Right ventricle myocardium superior (tissue), 1 donor: Measurements from ENCODE around the gene VPS13C. TPM values are rescaled to one million over a fixed set of nuclear protein-coding genes. Genes with fewer than 3 reads are reported as not detected.

Source experiments
- ATAC-seq: fragments of 200-7000 bp; cut with Tn5 transposase; one replicate; pipeline ENCODE4 v1.9.1; 2020; ENCODE audit warnings: mild to moderate bottlenecking; ENCODE audit not compliant: poor library complexity
- DNase-seq: peaks from one replicate; pipeline ENCODE4 v3.0.0-alpha.2; 2020
- intact Hi-C: fragments of 100-400 bp; cut with DNase I; formaldehyde crosslinking; loops from one replicate; pipeline ENCODE4 v1.11.2; 2022
- total RNA-seq: library from RNA; stranded (reverse); fragmentation: NEBNext Ultra II Directional; extraction: Animal tissue kit (Norgen Biotek cat#: 25700); gene quantifications from one replicate; pipeline ENCODE4 v1.2.1, GENCODE V29; 2021
- donor health status: DM: no; HTN: yes; CAD: no; lungs with severe emphysema.

VPS13C gene
- total RNA-seq, 1 donor from 2014 or later = 32.8 TPM

GRCh38 chr15:61907753-61908086 lies 152.5 kb downstream of the VPS13C start:
- intact Hi-C loops = no loop called here
- ATAC-seq = no peak
- no peak for DNase-seq

GRCh38 chr15:61906961-61907752 lies 153.1 kb downstream of the VPS13C start:
- ATAC-seq (no peak), DNase-seq (no peak)
- intact Hi-C loops = no loop called here

- no peak for DNase-seq
- intact Hi-C loops = no loop called here
- ATAC-seq = no peak
These were observed 167.1 kb downstream of the VPS13C start for GRCh38 chr15:61893146-61893545.

- intact Hi-C loops = no loop called here
- ATAC-seq (no peak), DNase-seq (no peak)
These were observed 168.1 kb downstream of the VPS13C start for GRCh38 chr15:61892140-61892539.

- intact Hi-C loops = no loop called here
- no peak for DNase-seq
These were observed 170.1 kb downstream of the VPS13C start for GRCh38 chr15:61890106-61890505.

GRCh38 chr15:61889706-61890105 lies 170.5 kb downstream of the VPS13C start:
- ATAC-seq (no peak), DNase-seq (no peak)
- intact Hi-C loops = no loop called here

More at GRCh38 chr15:61890106-61890505, 170.1 kb downstream of the VPS13C start:
- no peak for ATAC-seq

- ATAC-seq = no peak
These were observed 172.0 kb downstream of the VPS13C start for GRCh38 chr15:61888074-61888780.

GRCh38 chr15:61880084-61880483 lies 180.2 kb downstream of the VPS13C start:
- intact Hi-C loops = no loop called here
- DNase-seq = no peak
- ATAC-seq = no peak

More at GRCh38 chr15:61888074-61888780, 172.0 kb downstream of the VPS13C start:
- no peak for DNase-seq
- intact Hi-C loops = no loop called here

- DNase-seq (no peak), ATAC-seq (no peak)
- intact Hi-C loops = no loop called here
These were observed 181.0 kb downstream of the VPS13C start for GRCh38 chr15:61879219-61879618.

GRCh38 chr15:61871926-61872522 lies 188.2 kb downstream of the VPS13C start:
- intact Hi-C loops = no loop called here
- ATAC-seq = no peak
- no peak for DNase-seq

GRCh38 chr15:61869656-61870055 lies 190.6 kb downstream of the VPS13C start:
- ATAC-seq (no peak), DNase-seq (no peak)
- intact Hi-C loops = no loop called here

- no peak for ATAC-seq
- no peak for DNase-seq
- intact Hi-C loops = no loop called here
These were observed 198.3 kb downstream of the VPS13C start for GRCh38 chr15:61861962-61862361.

- intact Hi-C loops = no loop called here
- DNase-seq = no peak
- peak; percentile 76 for ATAC-seq
These were observed 202.9 kb downstream of the VPS13C start for GRCh38 chr15:61857169-61857829.

- intact Hi-C loops = no loop called here
- DNase-seq = no peak
- ATAC-seq = no peak
These were observed 204.0 kb downstream of the VPS13C start for GRCh38 chr15:61856295-61856694.

- DNase-seq (no peak), ATAC-seq (no peak)
- intact Hi-C loops = no loop called here
These were observed 207.1 kb downstream of the VPS13C start for GRCh38 chr15:61853195-61853594.

- no peak for DNase-seq
- no peak for ATAC-seq
- intact Hi-C loops = no loop called here
These were observed 208.3 kb downstream of the VPS13C start for GRCh38 chr15:61851955-61852354.

GRCh38 chr15:61849447-61849846 lies 210.8 kb downstream of the VPS13C start:
- ATAC-seq (no peak), DNase-seq (no peak)
- intact Hi-C loops = no loop called here

- DNase-seq = no peak
- ATAC-seq = no peak
- intact Hi-C loops = no loop called here
These were observed 218.8 kb downstream of the VPS13C start for GRCh38 chr15:61841466-61841865.

- ATAC-seq (no peak), DNase-seq (no peak)
- intact Hi-C loops = no loop called here
These were observed 220.2 kb downstream of the VPS13C start for GRCh38 chr15:61840090-61840489.
